Measurements from ENCODE around the gene OR10A3.

OR10A3 gene

DNA sequence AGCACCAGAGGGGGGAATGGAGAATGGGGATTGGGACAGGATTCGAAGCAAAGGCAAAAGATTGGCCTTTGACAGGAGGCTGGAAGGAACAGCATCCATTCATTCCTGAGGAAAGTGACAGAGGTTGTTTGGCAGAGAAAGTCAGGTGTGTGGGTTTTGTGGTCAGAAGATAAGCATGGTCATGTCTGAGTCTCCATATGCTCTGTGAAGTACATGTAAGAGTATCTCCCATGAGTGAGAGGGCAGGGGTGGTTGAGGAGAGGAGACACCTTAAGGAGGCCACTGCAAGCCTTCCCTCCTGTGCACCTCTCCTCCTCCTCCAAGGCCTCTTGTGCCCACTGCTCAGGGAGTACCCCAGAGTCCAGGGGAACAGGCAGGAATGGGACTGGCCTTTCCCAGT lies 25.6 kb upstream of the OR10A3 start:
- Histone ChIP-seq H3K9ac (ENCODE audit: low read depth, low read length) (no peak overlapping the region), H3K27me3 (ENCODE audit: insufficient read depth, low read length, poor library complexity) (peaks cover 25% of the 10 kb centered on the region), H4K20me1 (ENCODE audit: insufficient read depth, low read length) (peaks cover 2% of the 10 kb centered on the region; the same call in 1 of the 2 replicates), H2AFZ (ENCODE audit: low read depth, low read length) (no peak overlapping the region), H3K36me3 (ENCODE audit: insufficient read depth, low read length) (no peaks in the 10 kb centered on the region), H3K9me3 (ENCODE audit: insufficient read depth, low read length, severe bottlenecking) (no peaks in the 10 kb centered on the region), H3K4me3 (ENCODE audit: low read depth in 1 of 2, low read length in 2 of 2) (no peak overlapping the region), H3K4me2 (ENCODE audit: insufficient read depth, low read length) (no peak overlapping the region), H3K79me2 (ENCODE audit: insufficient read depth, low read length) (no peaks in the 10 kb centered on the region), H3K27ac (ENCODE audit: low read length) (no peak overlapping the region), H3K4me1 (ENCODE audit: insufficient read depth, low read length) (no peaks in the 10 kb centered on the region)
- TF ChIP-seq, protein P1, sequence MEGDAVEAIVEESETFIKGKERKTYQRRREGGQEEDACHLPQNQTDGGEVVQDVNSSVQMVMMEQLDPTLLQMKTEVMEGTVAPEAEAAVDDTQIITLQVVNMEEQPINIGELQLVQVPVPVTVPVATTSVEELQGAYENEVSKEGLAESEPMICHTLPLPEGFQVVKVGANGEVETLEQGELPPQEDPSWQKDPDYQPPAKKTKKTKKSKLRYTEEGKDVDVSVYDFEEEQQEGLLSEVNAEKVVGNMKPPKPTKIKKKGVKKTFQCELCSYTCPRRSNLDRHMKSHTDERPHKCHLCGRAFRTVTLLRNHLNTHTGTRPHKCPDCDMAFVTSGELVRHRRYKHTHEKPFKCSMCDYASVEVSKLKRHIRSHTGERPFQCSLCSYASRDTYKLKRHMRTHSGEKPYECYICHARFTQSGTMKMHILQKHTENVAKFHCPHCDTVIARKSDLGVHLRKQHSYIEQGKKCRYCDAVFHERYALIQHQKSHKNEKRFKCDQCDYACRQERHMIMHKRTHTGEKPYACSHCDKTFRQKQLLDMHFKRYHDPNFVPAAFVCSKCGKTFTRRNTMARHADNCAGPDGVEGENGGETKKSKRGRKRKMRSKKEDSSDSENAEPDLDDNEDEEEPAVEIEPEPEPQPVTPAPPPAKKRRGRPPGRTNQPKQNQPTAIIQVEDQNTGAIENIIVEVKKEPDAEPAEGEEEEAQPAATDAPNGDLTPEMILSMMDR (IDR thresholded peaks at IDR 0.05; ENCODE audit: borderline replicate concordance, extremely low read depth, low read length, poor library complexity, severe bottlenecking), result no peak
- no peak for TF ChIP-seq EZH2 (IDR thresholded peaks at IDR 0.05; ENCODE audit: borderline replicate concordance, low read depth, low read length, severe bottlenecking)
- DNase-seq (no peak), ATAC-seq (ENCODE audit: insufficient read depth, low read depth) (no peak)

DNA sequence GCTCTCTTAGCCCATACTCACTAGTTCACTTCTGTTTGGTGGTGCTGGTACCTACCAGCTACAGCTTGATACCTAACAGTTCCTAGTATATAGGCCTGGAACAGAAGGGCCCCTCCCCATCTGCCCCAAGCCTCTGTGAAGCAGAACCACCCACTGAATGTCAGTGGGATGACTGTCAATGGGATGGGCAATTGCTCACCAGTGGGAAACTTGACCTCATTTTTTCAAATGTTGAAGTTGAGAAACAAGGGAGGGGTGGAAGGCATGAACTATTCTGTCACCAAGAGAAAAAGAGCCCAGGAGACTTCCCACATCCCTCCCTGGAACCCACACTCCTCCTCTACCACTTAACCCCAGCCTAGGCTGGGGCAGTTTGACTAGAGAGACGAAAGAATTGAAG lies 23.9 kb upstream of the OR10A3 start, which contains the start of gene NLRP10:
NLRP10 (minus strand) TSS at position 62 of the 400 bp plus-strand sequence. CDS start 1,952 bp downstream, outside the sequence.
- peaks cover 21% of the 10 kb centered on the region for H3K27me3 ChIP-seq (ENCODE audit: insufficient read depth, low read length, poor library complexity)
- H4K20me1 ChIP-seq (ENCODE audit: insufficient read depth, low read length), result no peaks in the 10 kb centered on the region
- H3K9me3 ChIP-seq (ENCODE audit: insufficient read depth, low read length, severe bottlenecking), result no peaks in the 10 kb centered on the region
- DNase-seq (no peak), ATAC-seq (ENCODE audit: insufficient read depth, low read depth) (no peak)
- no peak within 1 kb of the TSS for H2AFZ ChIP-seq (ENCODE audit: low read depth, low read length)
- H3K9ac ChIP-seq (ENCODE audit: low read depth, low read length), result no peak within 1 kb of the TSS
- H3K27ac ChIP-seq (ENCODE audit: low read length), result no peak within 1 kb of the TSS
- no peaks in the 10 kb centered on the region for H3K79me2 ChIP-seq (ENCODE audit: insufficient read depth, low read length)
- H3K36me3 ChIP-seq (ENCODE audit: insufficient read depth, low read length), result no peaks in the 10 kb centered on the region
- no peak for TF ChIP-seq EZH2 (IDR thresholded peaks at IDR 0.05; ENCODE audit: borderline replicate concordance, low read depth, low read length, severe bottlenecking)
- TF ChIP-seq, protein P1 (IDR thresholded peaks at IDR 0.05; ENCODE audit: borderline replicate concordance, extremely low read depth, low read length, poor library complexity, severe bottlenecking), result no peak
- no peak within 1 kb of the TSS for H3K4me2 ChIP-seq (ENCODE audit: insufficient read depth, low read length)
- H3K4me1 ChIP-seq (ENCODE audit: insufficient read depth, low read length), result no peaks in the 10 kb centered on the region
- no peak within 1 kb of the TSS for H3K4me3 ChIP-seq (ENCODE audit: low read depth in 1 of 2, low read length in 2 of 2)

DNA sequence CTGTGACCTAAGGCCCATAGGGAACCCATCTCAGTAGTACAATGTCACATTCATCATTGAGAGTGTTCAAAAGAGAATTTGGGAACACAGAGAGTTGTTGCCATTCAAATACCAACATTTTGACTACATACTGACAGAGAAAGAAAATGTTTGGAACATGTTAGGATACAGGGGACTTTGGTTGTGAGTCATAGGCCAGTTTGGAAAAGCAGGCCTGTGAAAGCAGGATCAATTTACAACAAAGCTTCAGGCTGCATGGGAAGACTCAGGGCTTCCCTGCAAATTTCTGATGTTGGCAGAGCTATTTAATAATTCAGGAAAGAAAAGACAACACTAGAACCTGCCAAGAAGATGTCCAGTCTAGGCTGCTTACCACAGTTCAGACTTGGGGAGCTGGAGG lies 23.4 kb upstream of the OR10A3 start:
- Histone ChIP-seq H4K20me1 (ENCODE audit: insufficient read depth, low read length) (no peaks in the 10 kb centered on the region), H3K9ac (ENCODE audit: low read depth, low read length) (no peak overlapping the region), H3K9me3 (ENCODE audit: insufficient read depth, low read length, severe bottlenecking) (no peaks in the 10 kb centered on the region), H3K4me3 (ENCODE audit: low read depth in 1 of 2, low read length in 2 of 2) (no peak overlapping the region), H3K27ac (ENCODE audit: low read length) (no peak overlapping the region), H3K27me3 (ENCODE audit: insufficient read depth, low read length, poor library complexity) (peaks cover 20% of the 10 kb centered on the region), H3K36me3 (ENCODE audit: insufficient read depth, low read length) (no peaks in the 10 kb centered on the region), H3K4me1 (ENCODE audit: insufficient read depth, low read length) (no peaks in the 10 kb centered on the region), H2AFZ (ENCODE audit: low read depth, low read length) (no peak overlapping the region), H3K4me2 (ENCODE audit: insufficient read depth, low read length) (no peak overlapping the region), H3K79me2 (ENCODE audit: insufficient read depth, low read length) (no peaks in the 10 kb centered on the region)
- TF ChIP-seq, protein P1 (IDR thresholded peaks at IDR 0.05; ENCODE audit: borderline replicate concordance, extremely low read depth, low read length, poor library complexity, severe bottlenecking), result no peak
- TF ChIP-seq EZH2 (IDR thresholded peaks at IDR 0.05; ENCODE audit: borderline replicate concordance, low read depth, low read length, severe bottlenecking), result no peak
- no peak for ATAC-seq (ENCODE audit: insufficient read depth, low read depth)
- DNase-seq, result no peak

DNA sequence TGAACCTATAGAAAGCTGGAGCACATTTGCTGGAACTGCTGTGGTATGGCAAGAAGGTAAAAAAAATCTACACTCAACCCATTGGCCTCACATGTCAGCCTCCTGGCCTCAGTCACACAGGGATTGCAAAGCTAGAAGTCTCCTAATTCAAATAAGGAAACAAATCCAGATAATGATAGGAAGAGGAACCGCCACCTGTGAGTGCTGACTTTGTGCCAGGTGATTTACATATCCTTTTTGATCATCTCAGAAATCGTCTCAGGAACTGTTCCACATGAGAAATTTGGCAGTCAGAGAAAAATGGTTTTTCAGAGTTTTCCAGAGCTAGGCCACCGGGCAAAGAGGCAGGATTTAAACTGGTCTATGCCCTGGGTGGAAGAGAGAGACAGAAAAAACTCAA lies 22.8 kb upstream of the OR10A3 start:
- Histone ChIP-seq H3K27me3 (ENCODE audit: insufficient read depth, low read length, poor library complexity) (peaks cover 18% of the 10 kb centered on the region), H3K27ac (ENCODE audit: low read length) (no peak overlapping the region), H3K9ac (ENCODE audit: low read depth, low read length) (no peak overlapping the region), H3K79me2 (ENCODE audit: insufficient read depth, low read length) (no peaks in the 10 kb centered on the region), H2AFZ (ENCODE audit: low read depth, low read length) (no peak overlapping the region), H3K4me3 (ENCODE audit: low read depth in 1 of 2, low read length in 2 of 2) (no peak overlapping the region), H3K9me3 (ENCODE audit: insufficient read depth, low read length, severe bottlenecking) (no peaks in the 10 kb centered on the region), H3K4me2 (ENCODE audit: insufficient read depth, low read length) (no peak overlapping the region), H4K20me1 (ENCODE audit: insufficient read depth, low read length) (no peaks in the 10 kb centered on the region), H3K4me1 (ENCODE audit: insufficient read depth, low read length) (no peaks in the 10 kb centered on the region), H3K36me3 (ENCODE audit: insufficient read depth, low read length) (no peaks in the 10 kb centered on the region)
- DNase-seq, result no peak
- TF ChIP-seq, protein P1 (IDR thresholded peaks at IDR 0.05; ENCODE audit: borderline replicate concordance, extremely low read depth, low read length, poor library complexity, severe bottlenecking), result no peak
- TF ChIP-seq EZH2 (IDR thresholded peaks at IDR 0.05; ENCODE audit: borderline replicate concordance, low read depth, low read length, severe bottlenecking), result no peak
- ATAC-seq (ENCODE audit: insufficient read depth, low read depth), result no peak
